ENCODE results near the gene DOC2B. TPM values are rescaled to one million over a fixed set of nuclear protein-coding genes. Genes with fewer than 3 reads are reported as not detected.

Gene DOC2B
- total RNA-seq (2022) = 0.35 TPM in 1 of 2 replicates, not detected in the other
- percentile 7 among the genes with signal in this experiment for Bru-seq, nascent RNA
- BruChase-seq, experiment 1, labeled RNA remaining after a 2-hour chase = percentile 6 among the genes with signal in this experiment
- BruChase-seq, experiment 2, labeled RNA remaining after a 6-hour chase = percentile 5 among the genes with signal in this experiment
- long read RNA-seq = 0 reads

DNA sequence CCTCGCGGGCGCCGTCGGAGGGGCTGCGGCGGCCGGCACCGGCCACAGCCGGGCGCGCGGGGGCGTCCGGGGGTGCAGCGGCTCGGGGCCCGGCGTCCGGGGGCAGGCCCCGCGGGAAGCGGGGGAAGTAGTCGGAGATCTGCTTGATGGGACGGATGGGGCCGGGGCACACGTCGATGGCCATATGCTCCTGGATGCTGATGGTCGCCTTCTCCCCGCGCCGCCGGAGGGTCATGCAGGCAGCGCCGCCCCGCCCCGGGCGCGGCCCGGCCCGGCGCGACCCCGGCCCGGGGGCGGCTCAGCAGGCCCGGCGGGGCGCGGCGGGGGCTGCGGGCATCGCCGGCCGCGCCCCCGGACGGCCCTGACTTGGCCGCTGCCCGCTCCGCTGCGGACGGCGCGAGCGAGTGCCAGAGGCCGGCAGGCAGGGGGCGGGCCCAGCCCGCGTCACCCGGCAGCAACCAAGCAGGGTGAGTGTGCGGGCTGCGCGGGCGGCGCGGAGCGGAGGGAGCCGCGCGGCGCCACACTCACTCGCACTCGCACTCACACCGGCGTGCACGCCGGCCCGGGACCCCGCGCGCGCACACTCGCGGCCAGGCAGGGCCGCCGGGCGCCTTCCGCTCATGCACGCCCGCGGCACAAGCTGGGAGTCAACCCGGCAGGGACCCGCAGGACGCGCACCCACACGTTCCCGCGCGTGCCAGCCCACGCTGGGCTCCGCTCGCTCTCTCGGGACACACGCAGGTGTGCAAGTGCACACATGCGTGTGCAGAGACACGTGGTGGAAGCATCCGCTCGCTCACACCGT, at the start of gene DOC2B:
TSS of gene DOC2B (minus strand) at position 406 of the 805 bp plus-strand sequence. CDS start at position 235, 171 bp downstream.
- Histone ChIP-seq H3K36me3 (ENCODE audit: control insufficient read depth, insufficient read depth, low read length) (no peaks in the 10 kb centered on the region), H3K27me3 (replicated peaks; ENCODE audit: control insufficient read depth, insufficient read depth, low read length) (peaks cover 1% of the 10 kb centered on the region), H3K4me1 (peaks cover 4% of the 10 kb centered on the region; the same call in 1 of the 2 replicates), H3K4me3 (ENCODE audit: low read depth, low read length) (peak within 1 kb of the TSS; percentile 30), H3K9me3 (no peaks in the 10 kb centered on the region)
- H3K27ac Mint-ChIP-seq (ENCODE audit: unreplicated experiment) = no peak within 1 kb of the TSS
- TF ChIP-seq, protein P1, sequence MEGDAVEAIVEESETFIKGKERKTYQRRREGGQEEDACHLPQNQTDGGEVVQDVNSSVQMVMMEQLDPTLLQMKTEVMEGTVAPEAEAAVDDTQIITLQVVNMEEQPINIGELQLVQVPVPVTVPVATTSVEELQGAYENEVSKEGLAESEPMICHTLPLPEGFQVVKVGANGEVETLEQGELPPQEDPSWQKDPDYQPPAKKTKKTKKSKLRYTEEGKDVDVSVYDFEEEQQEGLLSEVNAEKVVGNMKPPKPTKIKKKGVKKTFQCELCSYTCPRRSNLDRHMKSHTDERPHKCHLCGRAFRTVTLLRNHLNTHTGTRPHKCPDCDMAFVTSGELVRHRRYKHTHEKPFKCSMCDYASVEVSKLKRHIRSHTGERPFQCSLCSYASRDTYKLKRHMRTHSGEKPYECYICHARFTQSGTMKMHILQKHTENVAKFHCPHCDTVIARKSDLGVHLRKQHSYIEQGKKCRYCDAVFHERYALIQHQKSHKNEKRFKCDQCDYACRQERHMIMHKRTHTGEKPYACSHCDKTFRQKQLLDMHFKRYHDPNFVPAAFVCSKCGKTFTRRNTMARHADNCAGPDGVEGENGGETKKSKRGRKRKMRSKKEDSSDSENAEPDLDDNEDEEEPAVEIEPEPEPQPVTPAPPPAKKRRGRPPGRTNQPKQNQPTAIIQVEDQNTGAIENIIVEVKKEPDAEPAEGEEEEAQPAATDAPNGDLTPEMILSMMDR (IDR thresholded peaks at IDR 0.05; ENCODE audit: insufficient read depth in 1 of 2, low read depth in 1 of 2, low read length in 1 of 2, severe bottlenecking in 1 of 2, unreplicated experiment in 1 of 2) = no peak
- H3K36me3 Mint-ChIP-seq (ENCODE audit: insufficient read depth, unreplicated experiment) = no peaks in the 10 kb centered on the region
- intact Hi-C loops (cut with micrococcal nuclease; ENCODE audit: unreplicated experiment) = no loop called here
- POLR2A ChIA-PET = no interaction called here
- CTCF ChIA-PET = no interaction called here
- peak within 1 kb of the TSS; percentile 56 for H3K4me3 Mint-ChIP-seq (ENCODE audit: unreplicated experiment)
- H3K27me3 Mint-ChIP-seq (ENCODE audit: insufficient read depth, unreplicated experiment) = peaks cover 35% of the 10 kb centered on the region
- H3K4me1 Mint-ChIP-seq (ENCODE audit: low read depth, unreplicated experiment) = no peaks in the 10 kb centered on the region
- no peaks in the 10 kb centered on the region for H3K9me3 Mint-ChIP-seq (ENCODE audit: unreplicated experiment)
- BruUV-seq (replicated peaks) = no TSS peak
- DNase-seq = peak in 1 of 2 experiments; percentile 52

DNA sequence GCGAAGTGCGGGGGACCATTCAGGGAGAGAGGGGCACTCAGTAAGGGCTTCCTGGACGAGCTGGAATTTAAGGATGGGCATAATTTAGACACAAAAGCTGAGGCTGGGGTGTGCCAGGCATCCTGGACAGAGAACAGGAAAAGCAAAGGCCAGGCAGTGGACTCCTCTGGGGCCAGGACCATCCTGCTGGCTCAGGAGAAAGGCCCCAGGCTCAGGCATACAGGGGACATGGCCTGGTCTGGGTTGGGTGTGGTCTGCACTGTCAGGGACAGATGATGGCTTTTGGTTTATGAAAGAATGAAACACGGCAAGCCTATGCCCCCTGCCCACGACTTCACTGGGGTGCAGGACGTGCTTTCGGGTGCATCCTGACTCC, 48.9 kb upstream of the DOC2B start:
- H3K4me1 Mint-ChIP-seq (ENCODE audit: low read depth, unreplicated experiment) = no peaks in the 10 kb centered on the region
- intact Hi-C loops (cut with micrococcal nuclease; ENCODE audit: unreplicated experiment) = no loop called here
- TF ChIP-seq, protein P1 (IDR thresholded peaks at IDR 0.05; ENCODE audit: insufficient read depth in 1 of 2, low read depth in 1 of 2, low read length in 1 of 2, severe bottlenecking in 1 of 2, unreplicated experiment in 1 of 2) = no peak
- peaks cover 12% of the 10 kb centered on the region for H3K36me3 Mint-ChIP-seq (ENCODE audit: insufficient read depth, unreplicated experiment)
- no peaks in the 10 kb centered on the region for H3K36me3 ChIP-seq (ENCODE audit: control insufficient read depth, insufficient read depth, low read length)
- CTCF ChIA-PET = interaction anchor here (0.6 kb wide), 1 partner anchor 182 kb away, joined by 3 read pairs; no protein-coding TSS in a partner anchor
- no peaks in the 10 kb centered on the region for H3K27me3 Mint-ChIP-seq (ENCODE audit: insufficient read depth, unreplicated experiment)
- no peak overlapping the region for H3K27ac Mint-ChIP-seq (ENCODE audit: unreplicated experiment)
- H3K4me3 ChIP-seq (ENCODE audit: low read depth, low read length) = no peak overlapping the region
- BruUV-seq (replicated peaks) = no TSS peak
- H3K4me3 Mint-ChIP-seq (ENCODE audit: unreplicated experiment) = no peak overlapping the region
- no peaks in the 10 kb centered on the region for H3K27me3 ChIP-seq (replicated peaks; ENCODE audit: control insufficient read depth, insufficient read depth, low read length)
- no peaks in the 10 kb centered on the region for H3K9me3 Mint-ChIP-seq (ENCODE audit: unreplicated experiment)
- peak in 1 of 2 experiments; percentile 28 for DNase-seq
- H3K4me1 ChIP-seq = no peaks in the 10 kb centered on the region
- POLR2A ChIA-PET = no interaction called here
- no peaks in the 10 kb centered on the region for H3K9me3 ChIP-seq

DNA sequence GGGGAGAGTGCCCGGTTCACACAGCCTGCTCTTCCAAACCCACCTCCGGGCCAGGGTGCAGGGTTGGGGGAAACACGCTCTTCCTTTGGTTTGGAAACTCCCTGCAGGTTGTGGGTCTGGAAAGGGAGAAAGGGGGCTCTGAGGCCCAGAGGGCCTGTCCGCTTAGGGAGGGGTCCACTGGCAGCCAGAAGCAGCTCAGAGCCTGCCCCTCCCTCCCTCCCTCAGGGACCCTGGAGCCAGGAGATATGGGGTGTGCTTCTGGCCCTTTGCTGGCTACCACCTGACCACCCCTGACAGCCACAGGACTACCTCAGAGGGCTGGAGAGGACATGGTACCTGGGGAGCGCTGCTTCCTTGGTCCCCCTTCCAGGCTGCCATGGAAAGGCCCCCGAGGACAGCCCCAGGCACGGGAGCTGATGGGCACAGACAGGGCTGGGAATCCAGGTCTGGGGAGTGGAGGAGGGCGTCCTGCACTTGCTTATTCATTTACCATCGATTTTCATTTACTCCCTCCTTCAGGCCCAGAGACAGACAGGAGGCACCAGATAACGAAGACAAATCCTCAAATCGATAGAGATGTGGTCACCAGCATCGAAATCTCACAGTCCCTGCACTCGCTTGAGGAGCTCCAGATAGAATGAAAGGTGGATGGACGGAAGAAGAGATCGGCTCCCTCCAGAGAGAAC, 48.4 kb upstream of the DOC2B start:
- Mint-ChIP-seq H3K27me3 (ENCODE audit: insufficient read depth, unreplicated experiment) (no peaks in the 10 kb centered on the region), H3K27ac (ENCODE audit: unreplicated experiment) (no peak overlapping the region)
- no TSS peak for BruUV-seq (replicated peaks)

More for the DNA sequence above, 48.4 kb upstream of the DOC2B start:
- peak in 1 of 2 experiments; percentile 22 for DNase-seq
- intact Hi-C loops (cut with micrococcal nuclease; ENCODE audit: unreplicated experiment) = no loop called here
- no peaks in the 10 kb centered on the region for H3K27me3 ChIP-seq (replicated peaks; ENCODE audit: control insufficient read depth, insufficient read depth, low read length)
- Mint-ChIP-seq H3K9me3 (ENCODE audit: unreplicated experiment) (no peaks in the 10 kb centered on the region), H3K36me3 (ENCODE audit: insufficient read depth, unreplicated experiment) (peaks cover 12% of the 10 kb centered on the region), H3K4me1 (ENCODE audit: low read depth, unreplicated experiment) (no peaks in the 10 kb centered on the region), H3K4me3 (ENCODE audit: unreplicated experiment) (no peak overlapping the region)
- ChIA-PET CTCF (no interaction called here), POLR2A (no interaction called here)
- no peaks in the 10 kb centered on the region for H3K9me3 ChIP-seq
- H3K4me1 ChIP-seq = no peaks in the 10 kb centered on the region
- TF ChIP-seq, protein P1 (IDR thresholded peaks at IDR 0.05; ENCODE audit: insufficient read depth in 1 of 2, low read depth in 1 of 2, low read length in 1 of 2, severe bottlenecking in 1 of 2, unreplicated experiment in 1 of 2) = no peak
- no peak overlapping the region for H3K4me3 ChIP-seq (ENCODE audit: low read depth, low read length)
- H3K36me3 ChIP-seq (ENCODE audit: control insufficient read depth, insufficient read depth, low read length) = no peaks in the 10 kb centered on the region

Data from Caco-2 (cell line).